Liver (tissue), 3 donors: ENCODE data around the gene BEAN1.

Experiments
- ATF3 ChIP-seq: IDR thresholded peaks from 2 replicates; pipeline ENCODE4 v1.6.1; 2016; ENCODE audit warnings: antibody characterized with exemption
- CTCF ChIP-seq: fragments of 150-350 bp; IDR thresholded peaks from 2 replicates; pipeline ENCODE4 v1.5.1; 2017; ENCODE audit warnings: improper control_type of control experiment, low read depth, low read length; ENCODE audit not compliant: missing input control
- EGR1 ChIP-seq, 2 donors: IDR thresholded peaks; 2 replicates each; pipeline ENCODE4 v1.6.1; 2016 to 2018; ENCODE audit warnings: antibody characterized with exemption in 2 of 2, low read depth in 2 of 2
- FOXA1 ChIP-seq: IDR thresholded peaks from 2 replicates; pipeline ENCODE4 v1.6.1; 2016; ENCODE audit warnings: antibody characterized with exemption
- HNF4G ChIP-seq: IDR thresholded peaks from 2 replicates; pipeline ENCODE4 v1.6.1; 2016; ENCODE audit warnings: antibody characterized with exemption
- JUND ChIP-seq, 2 donors: IDR thresholded peaks; 2 replicates each; pipeline ENCODE4 v1.6.1; 2016; ENCODE audit warnings: antibody characterized with exemption in 2 of 2
- MAX ChIP-seq: IDR thresholded peaks from 2 replicates; pipeline ENCODE4 v1.6.1; 2016; ENCODE audit warnings: antibody characterized with exemption
- RAD21 ChIP-seq, 2 donors: IDR thresholded peaks; 2 replicates each; pipeline ENCODE4 v1.6.1; 2016; ENCODE audit warnings: antibody characterized with exemption in 2 of 2, mild to moderate bottlenecking in 2 of 2
- REST ChIP-seq: IDR thresholded peaks from 2 replicates; pipeline ENCODE4 v1.6.1; 2016; ENCODE audit warnings: antibody characterized with exemption, mild to moderate bottlenecking
- RXRA ChIP-seq, 2 donors: IDR thresholded peaks; 2 replicates each; pipeline ENCODE4 v1.6.1; 2017 to 2018; ENCODE audit warnings: antibody characterized with exemption in 2 of 2, mild to moderate bottlenecking in 1 of 2
- YY1 ChIP-seq: IDR thresholded peaks from 2 replicates; pipeline ENCODE4 v1.6.1; 2016; ENCODE audit warnings: antibody characterized with exemption, mild to moderate bottlenecking
- donor health status: healthy.
- donor health status: healthy.

- TF ChIP-seq CTCF (no peak), MAX (no peak), FOXA1 (no peak), REST (no peak), YY1 (no peak), EGR1 (IDR thresholded peaks at IDR 0.05; ENCODE audit: low read depth in 2 of 2) (no peak), JUND (IDR thresholded peaks at IDR 0.05) (no peak), RAD21 (IDR thresholded peaks at IDR 0.05) (no peak), HNF4G (no peak), ATF3 (no peak), RXRA (IDR thresholded peaks at IDR 0.05) (no peak)
Observed at GRCh38 chr16:66489818-66490217, 62.7 kb downstream of the BEAN1 start.
